K562 (cell line): ENCODE data around the gene EGLN1. TPM values are rescaled to one million over a fixed set of nuclear protein-coding genes. Genes with fewer than 3 reads are reported as not detected.

Source experiments
- CUX1 ChIP-seq: fragments of 200-800 bp; sonication (Bioruptor generic); IDR thresholded peaks from 2 replicates; pipeline ENCODE4 v1.6.1; 2016; ENCODE audit warnings: missing genetic modification characterization, missing compliant biosample characterization
- FOXK2 ChIP-seq, 2 experiments: fragments of 450-650 bp; IDR thresholded peaks in 1 of 2; conservative IDR thresholded peaks in 1 of 2; 2 replicates each; pipeline ENCODE4 v1.6.1; 2016; ENCODE audit warnings: low read depth in 2 of 2, mild to moderate bottlenecking in 1 of 2
- HDGF ChIP-seq: fragments of 450-650 bp; IDR thresholded peaks from 2 replicates; pipeline ENCODE4 v1.6.1; 2016
- PREB ChIP-seq: sonication (generic); formaldehyde crosslinking; IDR thresholded peaks from 2 replicates; pipeline ENCODE4 v1.8.1; 2023; ENCODE audit warnings: mild to moderate bottlenecking, missing genetic modification reagents
- RBM15 ChIP-seq: fragments of 200-400 bp; formaldehyde crosslinking; IDR thresholded peaks from 2 replicates; pipeline ENCODE4 v1.6.1; 2018; ENCODE audit warnings: mild to moderate bottlenecking, low read length, moderate library complexity; ENCODE audit not compliant: insufficient read depth
- SMARCA4 ChIP-seq: fragments of 450-650 bp; IDR thresholded peaks from 2 replicates; pipeline ENCODE4 v1.6.1; 2016
- SREBF2 ChIP-seq: sonication (generic); formaldehyde crosslinking; IDR thresholded peaks from 2 replicates; pipeline ENCODE4 v1.4.0; 2020; ENCODE audit warnings: mild to moderate bottlenecking, missing genetic modification reagents
- TAF15 ChIP-seq: fragments of 200-400 bp; formaldehyde crosslinking; IDR thresholded peaks from 2 replicates; pipeline ENCODE4 v1.6.1; 2017; ENCODE audit warnings: mild to moderate bottlenecking, low read depth, low read length, moderate library complexity
- ZBTB2 ChIP-seq: fragments of 450-650 bp; IDR thresholded peaks from 2 replicates; pipeline ENCODE4 v1.6.1; 2016; ENCODE audit warnings: antibody characterized with exemption
- ZC3H11A ChIP-seq: IDR thresholded peaks from 2 replicates; pipeline ENCODE4 v1.6.1; 2012; ENCODE audit warnings: low read depth, low read length, improper control_type of control experiment
- ZNF395 ChIP-seq: fragments of 200-800 bp; sonication (Bioruptor generic); IDR thresholded peaks from 2 replicates; pipeline ENCODE4 v1.6.1; 2017; ENCODE audit warnings: missing genetic modification characterization, missing compliant biosample characterization
- polyA plus RNA-seq, 8 experiments: library from polyadenylated mRNA; depleted of rRNA in 4 of 8; stranded (reverse) in 5 of 8; unstranded in 3 of 8; fragments of >200 nt; fragmentation: Nextera tagmentation in 2 of 8; fragmentation: Illumina TruSeq in 1 of 8; extraction: Ambion mirVana in 2 of 8; extraction: Trizol in 1 of 8; gene quantifications; 2 replicates each; pipeline versions ENCODE4 v1.2.1 to v1.2.3, GENCODE V29; 2011 to 2014; ENCODE audit warnings: inconsistent platforms in 1 of 8, missing spikeins in 1 of 8
- total RNA-seq, 7 experiments: library from RNA; depleted of rRNA in 6 of 7; stranded (reverse); fragments of >200 nt in 6 of 7; fragmentation: Illumina TruSeq in 2 of 7; extraction: Trizol in 2 of 7; gene quantifications; 2 replicates each; pipeline versions ENCODE4 v1.2.1 to v1.2.3, GENCODE V29; 2011 to 2021; ENCODE audit warnings: low replicate concordance in 1 of 7
- TF ChIP-seq, protein P1 (sequence below), 2 experiments: IDR thresholded peaks; 2 replicates each; pipeline ENCODE4 v1.6.1; 2011; ENCODE audit warnings: borderline replicate concordance in 1 of 2, control low read depth in 1 of 2, low read depth in 1 of 2, low read length in 1 of 2, mild to moderate bottlenecking in 1 of 2, mixed read lengths in 1 of 2, moderate library complexity in 1 of 2; ENCODE audit not compliant: insufficient read depth in 1 of 2, insufficient read length in 1 of 2, poor library complexity in 1 of 2, severe bottlenecking in 1 of 2; ENCODE audit errors: extremely low read depth in 1 of 2
- TF ChIP-seq, protein P2 (sequence below): fragments of 250-450 bp; sonication (Bioruptor Pico); IDR thresholded peaks from 2 replicates; pipeline ENCODE4 v1.4.0; 2020; ENCODE audit warnings: mild to moderate bottlenecking, moderate library complexity

EGLN1 gene
- total and polyA plus RNA-seq, 9 of the 15 experiments (the other 6 are each of a cell fraction or from before 2014, with no cell fraction given), result 5.2 to 54.3 (median 24.6) TPM

DNA sequence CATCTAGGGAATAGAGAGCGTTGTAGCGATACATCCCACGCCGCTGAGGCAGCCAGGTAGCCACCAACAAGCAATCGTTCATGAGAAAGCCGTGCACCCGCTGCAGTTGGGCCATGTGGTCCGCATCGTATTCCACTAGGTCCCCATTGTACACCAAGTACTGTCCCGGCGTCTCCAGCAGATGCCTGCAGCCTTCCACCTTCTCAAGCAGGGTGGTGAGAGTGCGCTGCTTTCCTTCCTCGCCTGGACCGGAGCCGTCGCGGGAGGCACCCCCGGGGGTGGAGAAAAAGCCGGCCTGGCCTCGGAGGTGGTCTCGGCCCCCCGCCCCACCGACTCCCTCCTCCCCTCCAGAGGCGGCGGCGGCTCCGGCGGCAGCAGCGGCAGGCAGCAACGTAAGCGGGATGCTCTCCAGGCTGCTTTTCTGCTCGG, 85.0 kb downstream of the EGLN1 start (continued):
- TF ChIP-seq, protein P1, sequence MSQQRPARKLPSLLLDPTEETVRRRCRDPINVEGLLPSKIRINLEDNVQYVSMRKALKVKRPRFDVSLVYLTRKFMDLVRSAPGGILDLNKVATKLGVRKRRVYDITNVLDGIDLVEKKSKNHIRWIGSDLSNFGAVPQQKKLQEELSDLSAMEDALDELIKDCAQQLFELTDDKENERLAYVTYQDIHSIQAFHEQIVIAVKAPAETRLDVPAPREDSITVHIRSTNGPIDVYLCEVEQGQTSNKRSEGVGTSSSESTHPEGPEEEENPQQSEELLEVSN (IDR thresholded peaks at IDR 0.05; ENCODE audit: borderline replicate concordance in 1 of 2, extremely low read depth in 1 of 2, insufficient read depth in 1 of 2, insufficient read length in 1 of 2, low read depth in 1 of 2, low read length in 1 of 2, poor library complexity in 1 of 2, severe bottlenecking in 1 of 2), result peak in 1 of 2 experiments; percentile 22
- no peak for TF ChIP-seq HDGF
- no peak for TF ChIP-seq TAF15
- TF ChIP-seq ZNF395 (CRISPR knock-in tag), result 0 out of 2 replicates have a peak, but pooled peaks have one; percentile 5
- TF ChIP-seq, protein P2, sequence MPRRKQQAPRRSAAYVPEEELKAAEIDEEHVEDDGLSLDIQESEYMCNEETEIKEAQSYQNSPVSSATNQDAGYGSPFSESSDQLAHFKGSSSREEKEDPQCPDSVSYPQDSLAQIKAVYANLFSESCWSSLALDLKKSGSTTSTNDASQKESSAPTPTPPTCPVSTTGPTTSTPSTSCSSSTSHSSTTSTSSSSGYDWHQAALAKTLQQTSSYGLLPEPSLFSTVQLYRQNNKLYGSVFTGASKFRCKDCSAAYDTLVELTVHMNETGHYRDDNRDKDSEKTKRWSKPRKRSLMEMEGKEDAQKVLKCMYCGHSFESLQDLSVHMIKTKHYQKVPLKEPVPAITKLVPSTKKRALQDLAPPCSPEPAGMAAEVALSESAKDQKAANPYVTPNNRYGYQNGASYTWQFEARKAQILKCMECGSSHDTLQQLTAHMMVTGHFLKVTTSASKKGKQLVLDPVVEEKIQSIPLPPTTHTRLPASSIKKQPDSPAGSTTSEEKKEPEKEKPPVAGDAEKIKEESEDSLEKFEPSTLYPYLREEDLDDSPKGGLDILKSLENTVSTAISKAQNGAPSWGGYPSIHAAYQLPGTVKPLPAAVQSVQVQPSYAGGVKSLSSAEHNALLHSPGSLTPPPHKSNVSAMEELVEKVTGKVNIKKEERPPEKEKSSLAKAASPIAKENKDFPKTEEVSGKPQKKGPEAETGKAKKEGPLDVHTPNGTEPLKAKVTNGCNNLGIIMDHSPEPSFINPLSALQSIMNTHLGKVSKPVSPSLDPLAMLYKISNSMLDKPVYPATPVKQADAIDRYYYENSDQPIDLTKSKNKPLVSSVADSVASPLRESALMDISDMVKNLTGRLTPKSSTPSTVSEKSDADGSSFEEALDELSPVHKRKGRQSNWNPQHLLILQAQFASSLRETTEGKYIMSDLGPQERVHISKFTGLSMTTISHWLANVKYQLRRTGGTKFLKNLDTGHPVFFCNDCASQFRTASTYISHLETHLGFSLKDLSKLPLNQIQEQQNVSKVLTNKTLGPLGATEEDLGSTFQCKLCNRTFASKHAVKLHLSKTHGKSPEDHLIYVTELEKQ, result no peak
- TF ChIP-seq ZBTB2, result no peak
- TF ChIP-seq RBM15, result no peak
- TF ChIP-seq FOXK2 (conservative IDR thresholded peaks at IDR 0.05 in 1 of 2, IDR thresholded peaks at IDR 0.05 in 1 of 2; ENCODE audit: low read depth in 2 of 2), result no peak
- no peak for TF ChIP-seq SREBF2 (CRISPR knock-in tag)
- TF ChIP-seq ZC3H11A, result no peak
- 0 out of 2 replicates have a peak, but pooled peaks have one; percentile 42 for TF ChIP-seq PREB (CRISPR knock-in tag)
- TF ChIP-seq CUX1 (CRISPR knock-in tag), result no peak
- TF ChIP-seq SMARCA4, result no peak
